Endometrium (tissue), 2 donors: Measurements from ENCODE around the gene SHH.
"Not testable (repeated sequence)": the region's sequence is repeated elsewhere in the genome, so short reads cannot be mapped to it uniquely, and the experiment has no call there.

Experiments used
- FAIRE-seq: peaks from 2 replicates; lab custom pipeline; 2012; peaks lifted over from hg19 to GRCh38; lab: Jason Lieb, UNC
- donor health status: control.
- donor health status: control.

SHH gene

DNA sequence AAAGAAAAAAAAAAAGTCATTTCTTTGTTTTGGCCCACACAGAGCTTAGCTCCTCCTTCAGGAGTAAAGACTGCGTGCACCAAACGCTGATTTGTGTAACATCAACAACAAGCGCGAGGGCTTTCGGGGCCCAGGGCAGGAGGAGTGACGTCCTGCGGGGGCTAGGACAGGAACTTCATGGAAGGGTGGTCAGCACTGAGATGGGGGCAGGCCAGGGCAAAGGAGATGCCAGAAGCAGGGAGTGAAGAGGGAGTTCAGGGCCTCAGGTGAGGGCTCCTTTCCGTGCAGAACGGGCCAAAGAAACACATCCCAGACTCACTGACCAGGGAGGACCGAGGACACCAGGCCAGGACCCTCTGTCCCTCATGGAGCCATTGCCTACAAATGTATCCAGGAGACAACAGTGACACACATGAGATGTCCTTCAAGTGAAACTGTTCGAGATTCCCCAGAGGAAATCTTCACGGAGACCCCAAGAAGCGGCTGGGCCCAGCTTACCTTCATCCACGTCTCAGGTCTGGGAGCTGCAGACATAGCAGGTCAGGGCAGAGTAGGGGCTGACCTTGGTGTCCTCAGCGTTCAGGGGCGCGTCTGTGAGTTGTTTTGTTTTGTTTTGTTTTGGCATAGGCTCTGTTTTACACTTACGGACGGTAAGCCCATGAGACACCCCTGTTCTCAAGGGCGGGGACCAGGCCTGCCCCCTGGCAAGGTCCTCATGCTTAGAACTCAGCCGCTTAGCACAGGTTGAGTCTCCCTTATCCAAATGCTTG is 30.4 kb upstream of the SHH start:
- no peak for FAIRE-seq

DNA sequence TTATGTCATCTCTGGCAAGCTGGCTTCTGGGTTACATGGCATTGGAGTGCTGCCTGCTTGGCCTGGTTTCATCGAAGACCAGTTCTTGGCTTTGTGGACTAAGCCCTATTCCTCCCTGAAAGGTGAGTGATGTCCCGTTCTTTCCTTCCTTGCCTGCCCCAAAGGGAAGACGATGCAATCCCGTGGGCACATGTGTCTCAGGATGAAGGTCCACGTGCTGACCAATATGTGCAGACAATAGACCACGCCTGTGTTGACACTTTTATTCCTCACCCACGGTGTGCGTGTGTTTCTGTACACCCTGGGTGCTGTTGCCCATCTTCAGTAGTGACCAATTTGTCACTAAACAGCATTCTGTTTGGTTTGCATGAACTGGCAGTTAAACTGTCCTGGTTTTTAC is 28.6 kb upstream of the SHH start:
- no peak for FAIRE-seq

DNA sequence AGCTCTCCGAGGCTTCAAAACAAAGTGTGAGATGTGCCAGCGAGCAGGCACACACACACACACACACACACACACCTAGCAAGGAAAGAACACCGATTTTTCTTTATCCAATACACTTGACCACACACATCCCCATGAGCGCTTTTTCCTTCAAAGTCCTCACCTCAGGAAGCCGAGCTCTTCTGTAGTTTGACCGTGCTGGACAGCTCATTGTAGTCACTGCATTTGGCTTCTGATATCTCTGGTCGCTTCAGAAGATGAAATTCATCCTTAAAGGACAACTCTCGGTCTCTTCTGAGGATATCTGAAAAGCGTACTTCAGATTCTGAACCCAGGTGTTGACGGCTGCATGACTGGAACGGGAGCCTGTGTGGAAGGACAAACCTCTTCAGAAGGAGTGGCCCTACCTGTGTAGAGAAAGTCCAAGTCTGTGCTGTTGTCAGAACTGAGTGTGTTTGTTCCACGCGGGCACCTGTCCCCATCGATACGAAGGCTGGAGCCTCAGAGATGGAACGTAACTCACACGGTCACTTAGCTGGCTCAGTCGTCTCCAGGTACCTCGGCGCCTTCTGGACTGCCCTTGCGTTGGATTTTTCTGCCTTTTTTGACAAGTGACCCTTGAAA is 28.1 kb upstream of the SHH start:
- no peak for FAIRE-seq

DNA sequence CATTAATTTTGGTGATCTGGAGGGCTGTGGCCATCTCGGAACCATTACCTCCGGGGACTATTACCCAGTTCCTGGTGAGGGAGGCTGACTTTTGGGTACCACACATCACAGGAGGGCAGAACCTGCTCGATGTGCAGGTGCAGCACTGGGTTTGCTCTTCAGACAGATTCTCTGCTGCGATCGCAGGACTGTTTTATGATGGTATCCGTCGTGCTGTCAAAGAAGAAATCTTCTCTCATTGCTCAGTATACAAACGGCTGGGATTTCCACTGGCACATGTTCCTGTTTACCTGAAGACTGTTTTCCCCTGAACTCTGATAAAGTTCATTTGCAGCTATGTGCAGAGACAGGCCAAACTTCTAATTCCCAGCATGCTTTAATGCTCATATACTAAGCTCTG is 27.2 kb upstream of the SHH start:
- FAIRE-seq = no peak

DNA sequence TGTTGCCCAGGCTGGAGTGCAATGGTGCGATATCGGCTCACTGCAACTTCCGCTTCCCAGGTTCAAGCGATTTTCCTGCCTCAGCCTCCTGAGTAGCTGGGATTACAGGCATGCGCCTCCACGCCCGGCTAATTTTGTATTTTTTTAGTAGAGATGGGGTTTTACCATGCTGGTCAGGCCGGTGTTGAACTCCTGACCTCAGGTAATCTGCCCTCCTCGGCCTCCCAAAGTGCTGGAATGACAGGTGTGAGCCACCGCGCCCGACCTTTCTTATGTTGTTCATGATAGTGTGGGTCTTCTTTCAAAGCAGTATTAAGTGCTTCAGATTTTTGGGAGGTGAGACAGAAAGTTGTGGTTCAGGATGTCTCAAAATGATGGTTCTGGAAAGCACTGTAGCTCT is 26.0 kb upstream of the SHH start:
- FAIRE-seq = not testable (repeated sequence)

DNA sequence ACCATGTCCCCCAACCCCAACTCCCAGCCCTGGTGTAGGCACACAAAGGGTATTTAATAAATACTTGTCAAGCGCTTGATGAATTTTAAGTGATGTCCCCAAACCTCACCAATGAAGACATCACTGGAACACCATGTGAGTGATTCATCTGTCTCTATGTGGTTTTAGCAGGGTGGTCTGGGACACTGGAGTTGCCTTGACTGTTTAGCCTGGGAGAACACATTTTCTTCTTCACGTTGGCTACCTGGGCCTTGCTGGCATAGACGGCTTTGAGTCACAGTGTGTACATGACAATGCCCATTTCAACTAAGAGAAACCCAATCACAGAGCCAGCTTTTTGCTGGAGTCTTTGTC is 24.8 kb upstream of the SHH start:
- no peak for FAIRE-seq

DNA sequence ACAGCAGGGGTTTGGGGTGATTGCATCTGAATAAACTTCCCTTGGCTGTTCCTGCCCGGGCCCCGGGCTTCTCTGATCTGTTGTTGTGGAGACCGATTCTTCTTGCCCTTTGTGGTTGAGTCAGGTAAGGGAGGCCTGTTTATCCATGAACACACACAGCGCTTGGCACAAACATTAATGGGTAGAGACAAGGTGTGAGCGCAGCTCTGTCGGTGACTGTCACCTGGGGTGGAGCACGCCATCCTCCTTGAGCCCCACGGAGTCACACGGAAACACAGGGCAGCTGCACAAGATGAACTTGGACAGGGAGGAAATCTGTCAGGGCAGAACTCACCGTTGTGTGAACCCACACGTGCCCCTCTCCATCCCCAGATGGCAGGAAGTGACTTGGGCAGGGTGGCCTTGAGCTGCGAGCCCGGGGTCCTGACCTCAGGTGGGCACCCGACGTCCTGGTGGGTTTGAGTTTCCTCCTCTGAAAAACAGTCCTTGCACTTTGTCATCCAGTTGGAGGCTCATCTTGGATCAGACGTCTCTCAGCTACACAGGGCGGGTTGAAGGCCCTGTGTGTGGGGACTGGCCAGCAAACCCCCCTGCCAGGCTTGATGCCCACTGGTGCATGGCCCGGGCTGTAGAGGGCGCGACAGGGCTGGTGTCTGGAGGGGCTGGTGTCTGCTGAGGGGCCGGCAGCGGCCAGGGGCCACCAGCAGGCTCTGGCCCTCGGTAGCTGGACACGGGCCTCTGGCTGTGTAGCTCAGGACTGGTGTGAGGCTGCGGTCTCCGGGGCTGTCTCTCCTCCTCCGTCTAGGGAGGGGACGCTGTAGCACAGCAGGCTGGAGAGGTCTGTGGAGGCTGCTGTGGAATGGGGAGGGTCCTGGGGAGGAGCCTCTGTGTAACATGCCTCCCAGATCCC is 24.2 kb upstream of the SHH start:
- no peak for FAIRE-seq

DNA sequence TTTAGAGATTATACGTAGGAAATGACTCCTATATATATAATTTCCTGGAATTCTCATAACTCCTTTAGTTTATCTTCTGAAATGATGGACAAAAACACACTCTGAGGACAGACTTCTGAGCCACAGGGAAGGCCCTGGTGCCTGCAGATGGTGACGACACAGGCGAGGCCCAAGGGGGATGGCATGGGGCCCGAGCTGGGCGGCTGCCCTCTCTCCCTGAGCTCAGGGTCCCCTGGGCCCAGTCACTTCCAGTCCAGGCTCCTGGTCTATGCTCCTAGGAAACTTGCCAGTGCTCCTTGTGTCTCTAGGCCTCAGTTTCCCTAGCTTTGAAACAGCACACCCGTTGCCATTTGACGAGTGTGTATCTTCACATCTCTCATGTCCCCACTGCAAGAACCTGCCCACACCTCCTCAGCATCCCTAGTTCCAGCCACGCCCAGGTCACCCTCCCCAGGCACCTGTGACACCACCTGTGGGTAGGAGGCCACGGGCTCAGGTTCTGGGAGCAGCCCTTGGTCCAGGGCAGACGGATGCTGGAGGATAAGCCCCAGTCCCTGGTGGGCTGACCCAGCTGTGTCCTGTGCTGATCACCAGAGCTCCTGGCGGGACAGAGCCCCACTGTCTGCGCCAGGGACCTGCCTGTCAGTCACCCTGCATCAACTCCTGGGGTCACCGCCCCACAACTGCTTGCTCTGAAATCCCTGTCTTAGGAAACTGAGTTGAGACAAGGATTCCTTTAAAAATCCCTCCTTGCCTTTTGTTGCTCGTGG is 23.4 kb upstream of the SHH start:
- FAIRE-seq = no peak

DNA sequence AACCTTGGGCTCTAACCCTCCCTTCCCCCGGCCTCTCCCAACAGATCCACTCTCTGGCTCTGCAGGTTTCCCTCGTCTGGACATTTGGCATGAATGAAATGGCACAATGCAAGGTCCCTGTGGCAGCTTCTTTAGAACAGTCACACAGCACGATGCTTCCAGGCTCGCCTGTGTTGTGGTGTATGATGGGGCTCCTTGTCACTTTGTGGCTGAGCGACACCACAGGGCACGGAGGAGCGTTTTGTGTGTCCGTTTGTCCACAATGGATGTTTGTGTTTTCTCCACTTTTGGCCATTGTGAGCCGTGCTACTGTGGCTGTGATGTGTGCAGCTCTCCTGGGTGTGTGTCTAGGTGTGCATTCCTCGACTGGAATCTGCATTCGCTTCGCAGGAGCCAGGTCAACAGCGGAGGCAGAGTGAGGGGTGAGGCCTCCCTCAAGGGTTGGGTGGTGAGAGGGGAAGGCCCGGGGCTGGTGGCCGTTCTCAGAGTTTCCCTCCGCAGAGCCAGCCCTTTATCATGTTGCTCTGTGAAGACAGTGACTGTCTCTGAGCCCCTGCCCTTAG is 22.3 kb upstream of the SHH start:
- FAIRE-seq = no peak

DNA sequence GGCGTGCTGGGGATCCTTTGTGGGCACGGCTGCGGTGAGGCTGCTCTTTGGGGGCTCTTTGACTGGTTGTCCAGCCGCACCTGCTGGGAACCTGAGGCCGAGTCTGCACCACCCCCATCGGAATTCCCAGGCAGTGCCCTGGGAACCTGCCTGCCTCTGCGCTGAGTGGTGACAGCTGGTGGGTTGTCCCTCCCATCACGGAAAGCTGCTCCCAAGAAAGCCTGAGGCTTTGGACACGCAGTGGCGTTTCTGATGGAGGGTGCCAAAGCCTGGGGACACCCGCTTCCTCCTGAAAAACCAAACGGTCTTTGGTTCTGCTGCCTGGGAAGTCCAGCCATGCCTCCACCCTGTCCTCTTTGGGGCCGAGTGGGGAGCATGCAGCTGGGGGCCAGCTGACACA is 21.4 kb upstream of the SHH start:
- FAIRE-seq = no peak

DNA sequence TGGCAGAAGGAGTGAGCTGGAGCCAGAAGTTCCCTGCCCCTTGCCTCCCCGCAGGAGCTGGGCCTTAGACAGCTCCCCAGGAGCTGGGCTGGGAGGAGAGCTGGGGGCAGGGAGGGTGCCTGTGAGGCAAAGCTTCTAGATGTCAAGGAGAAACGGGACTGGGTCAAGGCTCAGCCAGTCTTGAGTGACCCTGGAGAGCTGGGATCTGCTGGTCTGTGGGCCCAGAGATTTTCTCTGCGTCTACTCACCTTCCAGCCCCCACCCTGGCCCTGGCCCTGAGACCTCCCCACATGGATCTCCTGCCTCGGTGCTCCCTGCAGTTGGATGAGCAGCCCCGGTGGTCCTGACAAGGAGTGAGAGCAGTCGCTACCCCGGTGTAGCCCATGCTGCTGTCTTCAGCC is 20.3 kb upstream of the SHH start:
- FAIRE-seq = no peak

DNA sequence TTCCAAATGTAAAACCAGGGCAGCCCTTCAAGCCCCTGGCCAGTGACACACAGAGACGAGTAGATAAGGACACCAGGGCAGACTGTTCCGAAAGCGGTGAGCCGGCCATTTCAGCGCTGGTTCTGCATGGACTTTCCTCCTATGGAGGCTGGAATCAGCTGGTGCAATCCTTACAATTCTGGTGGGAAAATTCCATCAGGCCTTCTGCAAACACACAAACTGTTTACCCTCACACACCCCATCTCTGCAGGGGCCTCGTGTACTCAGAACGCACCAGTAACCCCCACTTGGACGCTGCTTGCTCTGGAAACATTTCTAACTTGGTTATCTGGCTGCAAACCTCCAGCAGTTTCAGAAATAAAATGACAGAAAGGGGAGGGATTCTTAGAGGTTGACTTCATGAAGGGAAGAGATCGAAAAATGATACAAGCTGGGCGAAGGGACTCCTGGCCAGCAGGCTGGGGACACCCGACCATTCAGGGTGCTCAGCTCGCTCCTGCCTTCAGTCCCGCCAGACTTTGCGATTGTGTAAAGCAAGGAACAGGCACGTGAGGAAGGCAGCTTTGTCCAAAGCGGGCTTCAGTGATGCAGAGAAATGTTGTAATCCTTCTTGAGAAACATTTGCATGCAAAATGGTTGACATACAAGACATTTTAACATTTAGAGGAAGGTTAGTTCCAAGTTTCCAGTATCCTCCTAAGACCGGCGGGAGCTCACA is 19.7 kb upstream of the SHH start:
- no peak for FAIRE-seq

DNA sequence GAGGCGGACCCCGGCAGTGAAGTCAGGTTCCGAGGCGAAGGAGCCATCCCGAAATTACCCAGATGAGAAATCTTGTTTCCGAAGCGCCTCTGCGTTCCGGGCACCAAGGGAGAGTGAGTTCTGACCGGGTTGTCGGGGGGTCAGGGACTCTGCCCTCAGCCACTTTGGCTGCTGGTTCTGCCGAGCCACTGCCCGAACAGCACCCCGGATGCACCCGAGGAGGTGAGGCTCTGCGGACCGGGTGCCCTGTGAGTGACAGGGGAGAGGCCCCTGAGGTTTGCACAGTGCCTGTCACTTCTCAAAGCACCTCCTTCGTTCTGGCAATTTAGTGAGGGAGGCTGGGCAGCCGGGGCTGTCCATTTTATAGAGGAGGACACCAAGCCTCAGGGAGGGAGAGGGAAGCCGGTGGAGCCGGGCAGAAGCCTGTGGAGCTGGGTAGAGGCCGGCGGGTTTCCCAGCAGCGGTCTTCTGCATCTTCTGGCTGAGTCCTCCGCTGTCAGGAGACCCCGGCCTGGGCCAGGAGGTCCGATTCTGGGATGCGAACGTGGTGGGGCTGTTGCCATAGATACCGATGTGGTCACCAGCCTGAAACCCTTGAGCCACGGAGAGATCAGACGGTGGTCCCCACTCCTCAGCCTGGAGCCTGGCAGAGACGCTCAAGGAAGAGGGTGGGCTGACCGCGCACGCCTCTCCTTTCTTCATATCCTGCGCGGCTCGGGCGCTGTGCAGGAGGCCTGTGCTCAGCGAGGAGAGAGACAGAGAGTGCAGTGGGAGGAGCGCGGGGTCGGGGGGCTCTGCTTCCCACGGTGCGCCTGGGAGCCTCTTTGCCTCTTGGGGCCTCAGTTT is 18.9 kb upstream of the SHH start:
- FAIRE-seq = no peak

DNA sequence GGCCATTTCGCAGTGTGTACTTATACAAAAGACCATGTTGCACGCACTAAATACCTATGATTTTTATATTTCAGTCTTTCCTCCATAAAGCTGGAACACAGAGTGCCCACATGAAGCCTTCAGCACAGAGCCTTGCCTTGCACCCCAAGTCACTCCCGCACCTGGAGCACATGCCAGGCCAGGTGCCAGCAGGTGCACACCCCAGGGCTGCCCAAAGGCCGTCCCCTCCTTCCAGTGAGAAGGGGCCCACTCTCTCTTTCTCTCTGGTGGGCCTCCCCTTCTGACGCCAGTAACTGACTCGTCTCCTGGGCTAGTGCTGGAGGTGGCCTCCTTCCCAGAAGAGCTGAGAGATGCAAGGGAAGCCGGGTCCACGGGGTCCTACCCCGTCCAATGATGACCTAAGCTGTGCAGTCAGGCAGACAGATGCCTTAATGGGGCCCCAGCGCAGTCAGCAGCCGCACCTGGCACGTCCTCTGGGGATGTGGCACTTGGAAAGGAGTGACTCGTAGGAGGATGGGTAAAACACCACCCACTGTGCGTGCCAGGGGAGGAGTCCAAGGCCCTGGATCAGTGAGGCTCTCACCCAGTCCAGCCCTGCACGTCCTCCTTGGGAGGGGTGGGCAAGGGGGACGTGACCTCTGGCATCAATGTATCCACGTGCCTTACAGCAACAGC is 17.7 kb upstream of the SHH start:
- no peak for FAIRE-seq

DNA sequence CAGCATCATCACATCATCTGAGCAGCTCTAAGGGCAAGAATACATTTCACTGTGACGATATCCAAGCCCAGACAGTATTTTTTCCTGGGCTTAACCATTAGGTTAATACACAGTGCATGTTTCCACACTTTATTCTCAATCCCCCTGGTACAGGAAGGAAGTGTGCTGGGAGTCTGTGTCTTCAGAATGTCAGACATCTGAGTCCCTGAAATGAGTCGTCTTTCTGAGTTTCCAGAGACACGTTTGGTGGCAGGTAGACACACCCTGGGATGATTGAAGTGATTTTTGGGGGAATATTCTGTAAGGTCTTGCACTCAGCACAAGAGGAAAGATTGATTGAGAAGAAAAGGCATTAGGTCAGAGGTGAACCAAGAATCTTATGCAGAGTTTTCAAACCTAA is 13.1 kb upstream of the SHH start:
- FAIRE-seq = no peak

DNA sequence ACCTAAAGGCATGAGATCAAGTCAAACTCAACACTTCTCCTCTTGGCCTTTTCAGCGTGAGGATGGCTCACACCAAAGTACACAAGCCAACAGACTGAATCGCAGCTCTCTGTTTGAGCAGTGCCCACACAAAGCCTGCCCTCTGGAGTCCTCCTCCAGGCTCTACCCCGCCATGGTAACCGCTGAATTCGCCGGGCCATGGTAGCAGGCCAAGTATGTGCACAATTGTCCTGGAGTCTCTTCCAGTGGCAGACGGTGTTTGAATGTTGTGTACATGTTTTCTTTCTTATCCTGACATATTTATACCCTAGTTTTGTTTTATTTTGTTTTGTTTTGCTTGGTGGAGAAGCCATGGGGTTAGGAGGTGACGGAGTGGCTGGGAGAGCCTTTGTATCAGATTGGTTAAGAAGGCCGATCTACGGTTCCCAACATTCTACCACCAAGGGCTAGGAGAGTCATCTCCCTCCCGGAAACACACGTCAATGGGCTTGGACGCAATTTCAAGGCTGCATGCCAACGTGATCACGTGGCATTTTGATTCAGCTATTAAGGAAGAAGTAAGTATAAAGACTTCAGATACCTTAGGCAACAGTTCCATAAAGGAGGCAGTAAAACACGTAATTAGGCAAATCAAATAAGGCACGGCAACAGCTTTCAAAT is 12.1 kb upstream of the SHH start:
- FAIRE-seq = no peak

DNA sequence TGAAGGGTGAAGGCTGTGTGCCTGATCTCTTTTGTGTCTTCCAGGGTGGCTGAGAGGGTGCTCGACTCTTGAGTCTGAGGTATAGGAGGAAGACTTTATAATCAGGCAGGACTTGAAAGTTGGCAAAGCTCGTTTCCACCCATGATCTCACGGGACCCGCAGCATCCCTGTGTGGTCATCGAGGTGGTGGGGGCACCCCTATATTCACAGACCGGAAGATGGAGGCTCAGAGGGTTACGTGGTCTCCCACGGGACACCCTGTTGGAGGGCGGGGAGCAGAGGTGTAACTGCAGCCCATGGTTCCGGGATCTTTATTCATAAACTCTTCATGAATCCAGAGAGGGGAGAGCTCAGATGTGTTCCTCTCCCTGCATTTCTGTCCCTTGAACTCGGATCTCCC is 9.6 kb upstream of the SHH start:
- no peak for FAIRE-seq

DNA sequence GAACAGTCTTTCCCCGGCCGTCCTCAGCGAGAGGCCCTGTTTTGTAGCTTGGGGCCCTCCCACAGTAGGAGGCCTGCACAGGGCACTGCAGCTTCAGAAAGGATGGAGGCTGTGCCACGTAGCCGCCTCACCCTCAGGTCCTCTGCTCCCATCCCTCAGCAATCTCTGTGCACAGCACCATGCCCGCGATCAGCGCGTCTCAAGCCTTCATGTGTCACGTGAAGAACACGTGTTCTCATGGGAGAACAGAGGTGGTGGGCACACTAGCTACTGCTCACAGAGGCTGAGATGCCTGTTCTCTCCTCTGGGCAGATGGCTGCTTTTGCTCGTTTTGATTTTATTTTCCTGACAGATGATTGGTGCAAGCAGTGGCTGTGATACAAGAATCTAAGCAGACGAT is 8.5 kb upstream of the SHH start:
- FAIRE-seq = no peak

DNA sequence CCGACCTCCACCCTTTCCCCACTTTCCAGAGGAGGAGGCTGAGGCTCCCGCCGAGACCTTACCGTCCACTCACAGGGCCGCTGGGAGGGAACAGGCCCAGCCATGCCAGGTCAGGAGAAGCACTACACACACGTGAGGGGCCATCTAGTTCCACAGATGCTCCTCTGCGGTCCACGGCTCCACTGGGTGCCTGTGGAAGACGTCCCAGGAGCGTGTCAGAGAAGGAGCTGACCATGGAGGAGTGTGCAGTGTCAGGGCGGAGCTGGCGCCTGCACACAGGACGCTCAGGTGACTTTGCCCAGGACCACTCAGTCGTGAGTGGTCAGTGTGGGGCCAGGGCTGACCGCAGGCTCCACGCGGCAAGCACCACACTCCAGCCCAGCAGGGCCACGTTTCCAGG is 8.0 kb upstream of the SHH start:
- no peak for FAIRE-seq
